HG03064 (cell line): Measurements from ENCODE around the gene ARMC12.
"Not testable (repeated sequence)": the region's sequence is repeated elsewhere in the genome, so short reads cannot be mapped to it uniquely, and the experiment has no call there.

ENCODE experiments used
- ATAC-seq: cut with Tn5 transposase; IDR thresholded peaks from one replicate; pipeline ENCODE4 v1.9.1; 2021; ENCODE audit warnings: low read depth; ENCODE audit not compliant: unreplicated experiment

The ARMC12 gene, protein sequence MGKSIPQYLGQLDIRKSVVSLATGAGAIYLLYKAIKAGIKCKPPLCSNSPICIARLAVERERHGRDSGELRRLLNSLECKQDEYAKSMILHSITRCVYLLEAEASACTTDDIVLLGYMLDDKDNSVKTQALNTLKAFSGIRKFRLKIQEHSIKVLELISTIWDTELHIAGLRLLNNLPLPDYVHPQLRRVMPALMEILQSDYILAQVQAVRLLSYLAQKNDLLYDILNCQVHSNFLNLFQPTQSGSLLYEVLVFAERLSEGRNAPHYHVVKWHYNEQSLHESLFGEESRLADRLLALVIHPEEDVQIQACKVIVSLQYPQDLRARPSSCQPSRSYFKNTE

DNA sequence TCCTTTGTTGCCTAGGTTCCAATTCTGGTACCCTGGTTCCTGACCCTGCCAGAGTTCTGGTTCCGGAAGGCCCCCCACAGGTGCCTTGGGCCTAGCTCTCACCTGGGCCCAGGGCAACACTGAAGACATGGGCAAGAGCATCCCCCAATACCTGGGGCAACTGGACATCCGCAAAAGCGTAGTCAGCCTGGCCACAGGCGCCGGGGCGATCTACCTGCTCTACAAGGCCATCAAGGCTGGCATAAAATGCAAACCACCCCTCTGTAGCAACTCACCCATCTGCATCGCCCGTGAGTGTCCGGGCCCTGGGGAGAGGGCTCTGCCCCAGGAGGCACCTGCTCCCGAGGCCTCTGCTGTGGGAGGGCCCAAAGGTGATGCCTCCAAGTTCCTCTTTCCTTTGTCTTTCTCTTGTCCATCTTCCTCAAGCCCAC is at the start of gene ARMC12:
ARMC12 (plus strand) TSS at position 51 of the 431 bp plus-strand sequence; CDS start at position 128, 77 bp downstream.
- ATAC-seq, result no peak

GRCh38 chr6:35687658-35688604 is 48.9 kb upstream of the ARMC12 start:
- peak; percentile 41 for ATAC-seq

DNA sequence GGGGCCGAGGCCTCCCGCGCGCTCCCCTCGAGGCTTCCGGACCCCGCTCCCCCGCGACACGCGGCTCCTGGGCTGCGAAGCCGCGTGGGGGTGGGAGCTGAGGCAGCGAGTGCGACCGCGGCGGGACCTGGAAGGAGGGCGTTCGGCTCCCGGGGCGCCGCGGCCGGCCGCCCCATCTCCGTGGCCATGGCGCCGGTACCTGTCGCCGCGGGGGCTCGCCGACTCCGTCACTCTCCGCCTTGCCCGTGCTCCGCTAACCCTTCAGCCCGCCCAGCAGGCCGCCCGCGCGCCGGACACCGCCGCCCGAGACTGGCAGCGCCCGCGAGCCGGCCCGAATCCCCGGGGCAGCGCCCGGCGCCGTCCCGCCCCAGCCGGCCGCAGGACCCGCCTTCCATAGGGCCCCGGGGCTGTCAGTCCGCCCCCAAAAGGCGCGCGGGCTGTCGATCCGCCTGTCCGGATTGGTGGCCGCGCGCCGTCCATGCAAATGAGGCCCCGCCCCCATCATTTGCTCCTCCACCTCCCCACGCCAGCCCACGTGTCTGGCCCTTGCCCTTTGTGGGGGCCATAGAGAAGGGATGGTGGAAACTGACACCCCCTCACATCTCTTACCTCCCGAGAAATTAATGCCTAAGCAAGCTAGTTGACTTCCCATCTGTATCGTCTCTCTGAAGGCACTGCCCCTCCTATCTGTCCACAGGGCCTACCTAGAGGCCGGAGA is 48.1 kb upstream of the ARMC12 start, which contains the start of gene FKBP5:
FKBP5 (minus strand) TSS at position 311 of the 718 bp plus-strand sequence. CDS start 46,091 bp downstream, outside the sequence.
- ATAC-seq, result peak; percentile 74

DNA sequence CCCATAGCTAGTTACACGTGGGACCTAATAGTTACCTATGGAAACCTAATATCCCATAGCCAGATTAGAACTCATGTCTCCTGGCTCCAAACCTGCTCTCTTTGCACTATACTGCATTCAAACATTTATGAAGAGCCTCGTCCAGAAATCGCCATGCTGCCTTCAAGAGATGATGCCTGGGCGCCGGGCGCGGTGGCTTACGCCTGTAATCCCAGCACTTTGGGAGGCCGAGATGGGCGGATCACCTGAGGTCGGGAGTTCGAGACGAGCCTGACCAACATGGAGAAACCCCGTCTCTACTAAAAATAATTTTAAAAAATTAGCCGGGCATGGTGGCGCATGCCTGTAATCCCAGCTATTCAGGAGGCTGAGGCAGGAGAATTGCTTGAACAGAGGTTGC is 46.8 kb upstream of the ARMC12 start:
- ATAC-seq, result not testable (repeated sequence)

- no peak for ATAC-seq
Observed at GRCh38 chr6:35690484-35690883, 46.3 kb upstream of the ARMC12 start.

DNA sequence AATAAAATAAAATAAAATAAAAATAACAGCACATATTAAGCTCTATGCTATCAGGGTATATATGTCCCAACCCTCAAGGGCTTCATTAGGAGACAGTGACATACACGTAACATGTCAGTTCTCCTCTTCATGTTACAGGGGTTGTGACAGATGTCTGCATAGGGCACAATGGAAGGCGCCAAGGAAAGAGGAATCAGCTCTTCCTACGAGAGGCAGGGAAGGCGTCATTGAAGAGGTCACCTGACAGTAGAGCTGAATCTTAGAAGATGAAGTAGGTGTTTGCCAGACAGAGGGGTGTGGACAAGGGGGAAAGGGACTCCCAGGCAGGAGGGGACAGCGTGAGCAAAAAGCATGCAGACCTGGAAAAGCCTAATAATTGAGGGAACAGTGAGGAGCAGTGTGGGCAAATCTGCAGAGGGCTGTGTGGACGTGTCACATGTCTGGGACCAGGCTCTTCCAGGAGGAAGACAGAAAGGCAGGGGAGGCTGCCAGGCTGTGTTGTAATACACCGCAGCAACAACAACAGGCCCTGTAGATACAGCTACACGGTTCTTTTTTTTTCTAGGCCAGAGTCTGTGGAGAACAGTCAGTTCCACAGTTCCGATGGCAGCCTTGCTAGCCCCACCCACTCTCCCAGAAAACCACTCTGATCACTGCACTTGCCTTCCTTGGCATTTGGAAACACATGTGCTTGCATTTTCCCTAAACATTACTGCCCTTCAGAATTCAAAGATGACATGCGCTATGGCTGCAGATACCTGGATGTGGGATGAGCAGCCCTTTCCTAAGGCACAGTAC is 45.6 kb upstream of the ARMC12 start:
- no peak for ATAC-seq

DNA sequence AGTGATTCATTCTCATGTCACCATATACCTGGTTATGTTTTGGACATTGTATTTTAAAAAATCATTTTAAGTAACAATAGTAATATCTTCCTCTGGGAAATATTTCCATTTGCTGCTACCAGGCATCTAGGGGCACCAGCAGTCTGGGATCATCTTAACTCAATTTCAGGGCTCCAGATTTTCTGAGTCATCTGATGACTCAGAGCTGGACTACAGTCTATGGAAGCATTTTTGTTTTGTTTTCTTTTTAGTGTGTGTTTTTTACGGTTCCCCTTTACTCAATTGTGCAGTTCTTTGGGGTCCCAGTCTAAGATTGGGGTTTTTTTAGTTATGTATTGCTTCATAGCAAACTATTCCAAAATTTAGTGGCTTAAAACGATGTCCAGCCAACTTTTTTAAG is 42.4 kb upstream of the ARMC12 start:
- ATAC-seq, result no peak

DNA sequence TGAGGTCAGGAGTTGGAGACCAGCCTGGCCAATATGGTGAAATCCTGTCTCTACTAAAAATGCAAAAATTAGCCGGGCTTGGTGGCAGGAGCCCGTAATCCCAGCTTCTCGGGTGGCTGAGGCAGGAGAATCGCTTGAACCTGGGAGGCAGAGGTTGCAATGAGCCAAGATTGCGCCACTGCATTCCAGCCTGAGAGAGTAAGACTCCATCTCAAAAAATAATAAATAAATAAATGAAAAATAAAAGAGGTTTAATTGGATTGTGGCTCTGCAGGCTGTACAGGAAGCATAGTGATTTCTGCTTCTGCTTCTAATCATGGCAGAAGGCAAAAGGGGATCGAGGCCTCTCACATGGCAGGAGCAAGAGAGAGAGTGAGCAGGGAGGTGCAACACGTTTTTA is 38.4 kb upstream of the ARMC12 start:
- ATAC-seq, result not testable (repeated sequence)

- no peak for ATAC-seq
Observed at GRCh38 chr6:35698858-35699257, 38.0 kb upstream of the ARMC12 start.

- no peak for ATAC-seq
Observed at GRCh38 chr6:35703554-35703953, 33.3 kb upstream of the ARMC12 start.

DNA sequence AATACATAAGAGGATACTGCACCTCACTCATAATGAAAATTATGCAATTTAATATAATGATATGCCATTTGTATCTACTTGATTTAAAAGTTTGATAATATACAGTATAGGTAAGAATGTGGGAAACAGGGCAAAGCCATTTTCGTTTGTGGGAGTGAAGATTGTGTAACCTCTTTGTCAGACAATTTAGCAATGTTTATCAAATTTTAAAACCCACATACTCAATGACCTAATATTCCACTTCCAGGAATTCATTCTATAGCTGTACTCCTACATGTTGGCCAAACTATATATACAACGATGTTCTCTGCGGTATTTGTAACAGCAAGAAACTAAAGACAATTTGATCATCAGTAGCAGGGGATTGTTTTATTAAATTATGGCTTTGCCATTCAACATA is 30.4 kb upstream of the ARMC12 start:
- no peak for ATAC-seq

DNA sequence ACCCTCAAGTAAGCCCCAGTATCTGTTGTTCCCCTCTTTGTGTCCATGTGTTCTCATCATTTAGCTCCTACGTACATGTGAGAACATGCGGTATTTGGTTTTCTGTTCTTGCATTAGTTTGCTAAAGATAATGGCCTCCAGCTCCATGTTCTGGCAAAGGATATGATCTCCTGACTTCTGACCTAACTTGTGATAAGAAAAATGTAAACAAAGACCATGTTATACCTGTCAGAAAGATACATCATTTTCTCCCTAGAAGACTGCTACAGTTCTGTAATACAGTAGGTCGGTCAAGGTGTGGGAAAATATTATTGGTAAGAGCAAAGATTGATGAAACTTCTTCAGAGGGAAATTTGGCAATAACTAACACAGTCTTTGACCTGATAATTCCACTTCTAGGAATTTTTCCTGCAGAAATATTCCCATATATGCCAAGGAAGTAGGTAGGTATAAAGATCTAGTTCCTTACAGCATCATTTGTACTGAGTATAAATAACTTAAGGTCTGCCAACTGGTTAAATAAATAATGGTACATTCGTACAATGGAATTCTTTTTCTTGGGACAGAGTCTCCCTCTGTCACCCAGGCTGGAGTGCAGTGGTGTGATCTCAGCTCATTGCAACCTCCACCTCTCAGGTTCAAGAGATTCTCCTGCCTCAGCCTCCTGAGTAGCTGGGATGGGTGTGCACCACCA is 29.0 kb upstream of the ARMC12 start:
- no peak for ATAC-seq

DNA sequence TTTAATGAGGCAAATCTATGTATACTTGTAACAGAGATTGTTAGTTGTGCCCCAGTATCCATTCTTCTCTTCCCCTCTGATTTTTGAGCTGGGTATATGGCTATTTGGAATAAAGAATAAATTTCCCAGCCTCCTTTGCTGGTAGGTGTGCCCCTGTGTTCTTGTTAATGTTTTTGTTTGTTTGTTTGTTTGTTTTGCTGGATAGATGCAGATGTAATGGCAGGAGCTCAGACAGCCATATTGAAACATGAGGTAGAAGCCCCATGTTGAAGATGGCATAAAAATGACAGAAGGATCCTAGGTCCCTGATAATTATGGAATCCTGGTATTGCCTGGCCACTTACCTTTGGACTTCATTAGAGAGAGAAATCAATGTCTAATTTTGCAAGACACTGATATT is 28.2 kb upstream of the ARMC12 start:
- ATAC-seq, result no peak

DNA sequence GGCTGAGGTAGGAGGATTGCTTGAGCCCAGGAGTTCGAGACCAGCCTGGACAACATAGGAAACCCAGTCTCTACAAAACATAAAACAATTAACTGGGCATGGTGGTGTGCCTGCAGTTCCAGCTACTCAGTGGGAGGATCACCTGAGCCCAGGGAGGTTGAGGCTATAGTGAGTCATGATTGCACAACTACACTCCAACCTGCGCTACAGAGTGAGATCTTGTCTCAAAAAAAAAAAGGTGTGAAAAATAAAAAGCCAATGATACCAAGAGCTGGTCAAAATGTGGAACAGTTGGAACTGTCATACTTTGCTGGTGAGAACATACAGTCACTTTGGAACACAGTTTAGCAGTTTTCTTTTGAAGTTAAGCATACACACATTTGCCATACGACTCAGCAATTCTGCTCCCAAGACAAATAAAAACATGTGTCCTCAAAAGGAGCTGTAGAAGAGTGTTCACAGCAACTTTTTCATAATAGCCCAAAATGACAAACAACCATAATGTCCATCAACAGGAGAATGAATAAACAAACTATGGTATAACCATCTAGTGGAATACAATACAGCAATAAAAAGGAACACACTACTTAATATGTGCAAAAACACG is 26.5 kb upstream of the ARMC12 start:
- no peak for ATAC-seq

DNA sequence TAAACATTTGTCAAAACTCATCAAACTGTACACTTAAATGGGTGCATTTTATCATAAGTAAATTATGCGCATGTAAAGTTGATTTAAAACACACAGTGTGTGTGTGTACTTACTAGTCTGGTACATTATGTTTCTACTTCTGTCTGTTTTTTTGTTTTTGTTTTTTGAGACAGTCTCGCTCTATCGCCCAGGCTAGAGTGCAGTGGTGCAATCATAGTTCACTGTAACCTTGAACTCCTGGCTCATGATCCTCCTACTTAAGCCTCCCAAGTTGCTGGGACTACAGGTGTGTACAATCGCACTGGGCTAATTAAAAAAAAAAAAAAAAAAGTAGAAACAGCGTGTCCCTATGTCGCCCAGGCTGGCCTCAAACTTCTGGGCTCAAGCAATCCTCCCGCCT is 25.1 kb upstream of the ARMC12 start:
- ATAC-seq, result no peak

GRCh38 chr6:35713006-35713767 is 23.6 kb upstream of the ARMC12 start:
- ATAC-seq, result no peak

- ATAC-seq, result no peak
Observed at GRCh38 chr6:35716798-35717197, 20.0 kb upstream of the ARMC12 start.
